NCI-H2196 treated with DMSO at 0.1 percent for 48 hours (cell line): ENCODE measurements around the gene ARMC9.
"Not testable (repeated sequence)": the region's sequence is repeated elsewhere in the genome, so short reads cannot be mapped to it uniquely, and the experiment has no call there.

Source experiments
- DNase-seq: peaks from one replicate; lab custom pipeline; 2025; ENCODE audit not compliant: unreplicated experiment; lab: John Stamatoyannopoulos, UW

ARMC9 gene

GRCh38 chr2:231337807-231338759 lies 139.7 kb downstream of the ARMC9 start:
- DNase-seq: no peak

GRCh38 chr2:231339316-231339715 lies 140.9 kb downstream of the ARMC9 start:
- DNase-seq: no peak

GRCh38 chr2:231341100-231341499 lies 142.7 kb downstream of the ARMC9 start:
- no peak for DNase-seq

- no peak for DNase-seq
Observed at GRCh38 chr2:231342061-231342711, 143.8 kb downstream of the ARMC9 start.

- no peak for DNase-seq
Observed at GRCh38 chr2:231343006-231343710, 144.7 kb downstream of the ARMC9 start.

- DNase-seq: no peak
Observed at GRCh38 chr2:231343988-231344387, 145.6 kb downstream of the ARMC9 start.

- no peak for DNase-seq
Observed at GRCh38 chr2:231344851-231345250, 146.4 kb downstream of the ARMC9 start.

- no peak for DNase-seq
Observed at GRCh38 chr2:231347081-231347480, 148.7 kb downstream of the ARMC9 start.

- no peak for DNase-seq
Observed at GRCh38 chr2:231347638-231348037, 149.2 kb downstream of the ARMC9 start.

- no peak for DNase-seq
Observed at GRCh38 chr2:231348173-231348572, 149.7 kb downstream of the ARMC9 start.

- no peak for DNase-seq
Observed at GRCh38 chr2:231348704-231349373, 150.4 kb downstream of the ARMC9 start.

GRCh38 chr2:231349374-231349735 lies 150.9 kb downstream of the ARMC9 start:
- DNase-seq: not testable (repeated sequence)

- no peak for DNase-seq
Observed at GRCh38 chr2:231351648-231352047, 153.2 kb downstream of the ARMC9 start.

- DNase-seq: no peak
Observed at GRCh38 chr2:231353469-231353868, 155.0 kb downstream of the ARMC9 start.

- DNase-seq: no peak
Observed at GRCh38 chr2:231355508-231356465, 157.4 kb downstream of the ARMC9 start.

- no peak for DNase-seq
Observed at GRCh38 chr2:231356466-231356844, 158.0 kb downstream of the ARMC9 start.

- no peak for DNase-seq
Observed at GRCh38 chr2:231357048-231357447, 158.6 kb downstream of the ARMC9 start.

- no peak for DNase-seq
Observed at GRCh38 chr2:231357931-231358330, 159.5 kb downstream of the ARMC9 start.

- DNase-seq: no peak
Observed at GRCh38 chr2:231359441-231359840, 161.0 kb downstream of the ARMC9 start.

GRCh38 chr2:231359948-231360347 lies 161.5 kb downstream of the ARMC9 start:
- DNase-seq: no peak
